ENCODE measurements around the gene RXRB.
A peak's percentile ranks its signal among the peaks of the same experiment; 100 is the strongest.

The RXRB gene

DNA sequence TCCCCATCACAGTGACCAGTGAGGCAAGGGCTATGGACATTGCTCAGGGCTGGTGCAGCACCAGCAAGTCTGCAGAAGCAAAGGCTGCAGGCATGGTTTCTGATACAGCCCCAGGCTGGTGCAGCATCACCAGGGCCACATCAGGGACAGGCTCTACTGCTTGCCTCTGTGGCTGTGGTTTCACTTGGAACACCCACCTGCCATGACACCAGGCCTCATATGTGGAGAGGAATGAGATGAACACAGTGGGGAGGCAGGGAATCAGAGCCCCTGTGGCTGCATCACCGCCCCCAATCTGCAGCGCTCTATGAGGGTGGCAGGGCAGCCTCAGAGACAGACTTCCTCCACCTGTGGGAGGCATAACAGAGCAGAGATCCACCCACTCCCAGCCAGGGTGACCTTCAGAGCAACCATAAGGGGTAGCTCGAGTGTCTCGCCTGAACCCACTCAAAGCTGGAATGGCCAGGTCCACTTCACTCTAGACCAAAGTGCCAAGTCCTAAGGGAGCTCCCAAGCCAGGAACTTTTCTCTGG, 15.7 kb upstream of the RXRB start:
- no peaks in the 10 kb centered on the region for H3K9me3 ChIP-seq (ENCODE audit: severe bottlenecking)
- ATAC-seq (ENCODE audit: low read depth): no peak
- H3K27me3 ChIP-seq (ENCODE audit: insufficient read depth, poor library complexity, severe bottlenecking): no peaks in the 10 kb centered on the region
- H3K36me3 ChIP-seq (ENCODE audit: low read depth): no peaks in the 10 kb centered on the region
- no peak overlapping the region for H3K4me3 ChIP-seq (ENCODE audit: severe bottlenecking)
- H3K27ac ChIP-seq (ENCODE audit: poor library complexity, severe bottlenecking): no peak overlapping the region
- TF ChIP-seq, protein P1, sequence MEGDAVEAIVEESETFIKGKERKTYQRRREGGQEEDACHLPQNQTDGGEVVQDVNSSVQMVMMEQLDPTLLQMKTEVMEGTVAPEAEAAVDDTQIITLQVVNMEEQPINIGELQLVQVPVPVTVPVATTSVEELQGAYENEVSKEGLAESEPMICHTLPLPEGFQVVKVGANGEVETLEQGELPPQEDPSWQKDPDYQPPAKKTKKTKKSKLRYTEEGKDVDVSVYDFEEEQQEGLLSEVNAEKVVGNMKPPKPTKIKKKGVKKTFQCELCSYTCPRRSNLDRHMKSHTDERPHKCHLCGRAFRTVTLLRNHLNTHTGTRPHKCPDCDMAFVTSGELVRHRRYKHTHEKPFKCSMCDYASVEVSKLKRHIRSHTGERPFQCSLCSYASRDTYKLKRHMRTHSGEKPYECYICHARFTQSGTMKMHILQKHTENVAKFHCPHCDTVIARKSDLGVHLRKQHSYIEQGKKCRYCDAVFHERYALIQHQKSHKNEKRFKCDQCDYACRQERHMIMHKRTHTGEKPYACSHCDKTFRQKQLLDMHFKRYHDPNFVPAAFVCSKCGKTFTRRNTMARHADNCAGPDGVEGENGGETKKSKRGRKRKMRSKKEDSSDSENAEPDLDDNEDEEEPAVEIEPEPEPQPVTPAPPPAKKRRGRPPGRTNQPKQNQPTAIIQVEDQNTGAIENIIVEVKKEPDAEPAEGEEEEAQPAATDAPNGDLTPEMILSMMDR (IDR thresholded peaks at IDR 0.05; ENCODE audit: poor library complexity, severe bottlenecking): no peak
- no peak for DNase-seq (ENCODE audit: low spot score)
- H3K4me1 ChIP-seq (ENCODE audit: insufficient read depth, poor library complexity, severe bottlenecking): peaks cover 7% of the 10 kb centered on the region

DNA sequence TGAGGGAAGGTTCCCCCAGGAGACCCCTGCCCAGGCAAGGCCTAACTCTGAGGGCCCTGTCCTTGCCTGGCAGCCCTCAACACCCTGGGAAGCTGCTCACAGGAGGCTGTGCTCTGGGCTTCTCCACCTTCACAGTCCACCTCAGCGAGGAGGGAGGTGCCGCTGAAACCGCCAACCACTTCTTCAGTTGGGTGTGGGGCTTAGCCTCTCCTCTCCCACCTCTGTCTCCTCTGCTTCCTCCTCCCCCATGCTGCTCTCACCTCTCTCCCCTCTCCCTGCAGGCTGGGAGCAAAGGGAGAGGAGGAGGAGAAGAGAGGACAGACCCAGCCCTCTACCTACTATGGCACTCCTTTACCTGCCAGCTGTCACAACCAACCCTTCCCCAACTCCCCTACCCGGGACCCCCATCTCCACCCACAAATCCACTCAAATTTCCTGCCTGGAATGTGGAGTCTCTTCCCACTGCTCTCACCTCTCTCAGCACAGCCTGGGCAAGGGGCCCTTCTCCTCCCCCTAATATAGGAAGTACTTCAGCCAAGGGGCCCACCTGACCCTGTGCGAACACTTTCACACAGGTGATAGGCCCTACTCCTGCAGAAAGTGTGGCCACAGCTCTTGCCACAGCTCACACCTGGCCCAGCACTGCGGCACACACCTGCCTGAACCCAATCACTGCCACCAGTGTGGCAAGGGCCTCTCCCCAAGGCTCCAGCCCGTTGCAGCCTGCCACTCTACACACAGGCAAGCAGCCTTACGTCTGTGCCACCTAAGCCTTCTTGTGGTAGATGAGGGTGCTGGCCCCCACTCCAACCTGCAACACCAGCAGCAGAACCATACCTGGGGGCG, 15.0 kb upstream of the RXRB start:
- DNase-seq (ENCODE audit: low spot score) (no peak), ATAC-seq (ENCODE audit: low read depth) (no peak)
- H3K27ac ChIP-seq (ENCODE audit: poor library complexity, severe bottlenecking): no peak overlapping the region
- H3K9me3 ChIP-seq (ENCODE audit: severe bottlenecking): no peaks in the 10 kb centered on the region
- no peak overlapping the region for H3K4me3 ChIP-seq (ENCODE audit: severe bottlenecking)
- H3K27me3 ChIP-seq (ENCODE audit: insufficient read depth, poor library complexity, severe bottlenecking): no peaks in the 10 kb centered on the region
- peaks cover 7% of the 10 kb centered on the region for H3K4me1 ChIP-seq (ENCODE audit: insufficient read depth, poor library complexity, severe bottlenecking)
- peaks cover 3% of the 10 kb centered on the region; the same call in 1 of the 2 replicates for H3K36me3 ChIP-seq (ENCODE audit: low read depth)
- TF ChIP-seq, protein P1 (IDR thresholded peaks at IDR 0.05; ENCODE audit: poor library complexity, severe bottlenecking): no peak

DNA sequence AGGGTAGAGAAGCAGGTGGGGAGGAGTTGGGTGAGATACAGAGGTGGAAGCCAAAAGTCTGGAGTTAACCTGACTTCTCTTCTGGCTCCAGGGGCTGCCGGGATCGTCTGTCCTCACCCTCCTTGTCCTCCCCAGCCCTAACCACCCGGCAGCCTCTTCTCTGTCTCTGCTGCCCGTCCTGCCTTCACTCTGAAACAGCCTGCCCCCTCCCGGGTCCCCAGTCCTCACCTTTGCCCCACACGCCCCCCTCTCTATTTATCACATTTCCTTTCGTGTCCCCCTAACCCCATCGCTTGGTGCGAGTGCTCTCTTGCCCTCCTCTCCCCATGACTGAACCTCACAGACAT, 13.5 kb upstream of the RXRB start:
- Histone ChIP-seq H3K4me3 (ENCODE audit: severe bottlenecking) (peak overlapping the region; percentile 29), H3K4me1 (ENCODE audit: insufficient read depth, poor library complexity, severe bottlenecking) (peaks cover 7% of the 10 kb centered on the region), H3K36me3 (ENCODE audit: low read depth) (peaks cover 17% of the 10 kb centered on the region), H3K9me3 (ENCODE audit: severe bottlenecking) (no peaks in the 10 kb centered on the region), H3K27ac (ENCODE audit: poor library complexity, severe bottlenecking) (no peak overlapping the region), H3K27me3 (ENCODE audit: insufficient read depth, poor library complexity, severe bottlenecking) (no peaks in the 10 kb centered on the region)
- no peak; the same call in 2 of the 3 replicates for ATAC-seq (ENCODE audit: low read depth)
- peak; percentile 41 for DNase-seq (ENCODE audit: low spot score)
- TF ChIP-seq, protein P1 (IDR thresholded peaks at IDR 0.05; ENCODE audit: poor library complexity, severe bottlenecking): no peak

DNA sequence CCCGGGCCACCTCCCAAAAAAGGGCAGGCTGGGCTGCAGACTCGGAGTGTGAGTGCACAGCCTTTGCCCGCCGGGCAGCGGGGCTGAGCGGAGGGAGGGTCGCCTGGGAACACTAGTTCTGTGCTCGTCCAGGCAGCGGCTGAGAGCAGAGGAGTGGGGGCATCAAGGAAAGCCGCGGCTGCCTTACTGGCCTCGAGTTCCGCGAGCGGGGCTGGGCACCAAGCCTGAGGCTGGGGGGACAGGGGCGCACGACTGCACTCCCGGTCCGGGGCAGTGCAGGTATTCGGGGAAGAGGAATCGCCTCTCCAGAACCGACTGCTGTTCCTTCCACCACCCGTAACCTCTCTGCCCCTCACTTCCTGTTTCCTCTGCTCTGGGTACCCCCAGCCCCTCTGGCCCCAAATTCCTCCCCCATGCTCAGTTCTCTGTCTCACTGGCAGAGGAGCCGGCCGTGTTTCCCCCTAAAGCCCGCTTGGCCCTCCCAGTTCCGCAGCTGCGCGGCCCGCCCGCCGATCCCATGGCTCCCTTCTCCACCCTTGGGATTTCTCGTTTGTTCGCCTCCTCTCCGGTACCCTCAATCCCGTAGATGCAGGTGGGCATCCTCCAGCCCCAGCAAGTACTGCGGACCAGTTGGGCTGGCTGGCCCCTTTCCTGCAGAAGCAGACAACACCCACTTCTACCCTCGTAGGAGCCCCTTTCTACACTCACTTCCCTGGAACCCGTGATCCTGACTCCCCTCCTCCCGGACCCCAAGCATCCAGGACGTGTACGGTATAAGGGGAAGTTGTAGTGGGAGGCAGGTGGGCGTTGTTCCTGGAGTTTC, 12.9 kb upstream of the RXRB start:
- no peaks in the 10 kb centered on the region for H3K27me3 ChIP-seq (ENCODE audit: insufficient read depth, poor library complexity, severe bottlenecking)
- H3K4me1 ChIP-seq (ENCODE audit: insufficient read depth, poor library complexity, severe bottlenecking): peaks cover 7% of the 10 kb centered on the region
- H3K36me3 ChIP-seq (ENCODE audit: low read depth): peaks cover 17% of the 10 kb centered on the region
- ATAC-seq (ENCODE audit: low read depth): peak; percentile 52
- H3K9me3 ChIP-seq (ENCODE audit: severe bottlenecking): no peaks in the 10 kb centered on the region
- H3K4me3 ChIP-seq (ENCODE audit: severe bottlenecking): peak overlapping the region; percentile 29
- peak; percentile 56 for DNase-seq (ENCODE audit: low spot score)
- TF ChIP-seq, protein P1 (IDR thresholded peaks at IDR 0.05; ENCODE audit: poor library complexity, severe bottlenecking): no peak
- H3K27ac ChIP-seq (ENCODE audit: poor library complexity, severe bottlenecking): no peak overlapping the region
